Tibial nerve (tissue), 4 donors: ENCODE data around the gene SEPTIN5. TPM values are rescaled to one million over a fixed set of nuclear protein-coding genes. Genes with fewer than 3 reads are reported as not detected.

Source experiments
- DNase-seq, 2 donors: peaks; one replicate each; pipeline ENCODE4 v3.0.0-alpha.2; 2019; ENCODE audit warnings: low spot score in 2 of 2
- H3K27ac ChIP-seq, 4 donors: fragments of 200-600 bp; sonication (generic) in 3 of 4; one replicate each; pipeline ENCODE4 v1.5.1; 2017 to 2019; ENCODE audit warnings: mild to moderate bottlenecking in 1 of 4
- H3K27me3 ChIP-seq, 2 donors: fragments of 200-600 bp; sonication (generic) in 1 of 2; one replicate each; pipeline versions ENCODE4 v1.5.1 to v1.6.0; 2017 to 2019
- H3K36me3 ChIP-seq, 3 donors: fragments of 200-600 bp; sonication (generic); one replicate each; pipeline ENCODE4 v1.5.1; 2018 to 2019
- H3K4me1 ChIP-seq, 4 donors: fragments of 200-600 bp; sonication (generic) in 3 of 4; one replicate each; pipeline ENCODE4 v1.5.1; 2017 to 2019
- H3K4me3 ChIP-seq, 4 donors: fragments of 200-600 bp; sonication (generic) in 3 of 4; one replicate each; pipeline ENCODE4 v1.5.1; 2017 to 2019; ENCODE audit warnings: mild to moderate bottlenecking in 1 of 4, moderate library complexity in 1 of 4
- H3K9me3 ChIP-seq, 4 donors: fragments of 200-600 bp; sonication (generic) in 3 of 4; one replicate each; pipeline ENCODE4 v1.5.1; 2017 to 2019
- EP300 ChIP-seq, 2 donors: sonication (generic); formaldehyde crosslinking; IDR thresholded peaks; one replicate each; pipeline ENCODE4 v1.6.1; 2017; ENCODE audit warnings: antibody characterized with exemption in 2 of 2, mild to moderate bottlenecking in 1 of 2
- POLR2A ChIP-seq, 2 donors: fragments of 450-650 bp; IDR thresholded peaks; one replicate each; pipeline ENCODE4 v1.6.1; 2017; ENCODE audit warnings: antibody characterized with exemption in 2 of 2, mild to moderate bottlenecking in 2 of 2, moderate library complexity in 2 of 2
- WGBS, 2 donors: methylation state at CpG; one replicate each; pipeline ENCODE4 v1.1.5; 2018; 5-methylcytosine and 5-hydroxymethylcytosine counted together
- total RNA-seq, 4 donors: library from RNA; depleted of rRNA; stranded (reverse); fragments of >200 nt; gene quantifications; one replicate each; pipeline ENCODE4 v1.1.0, GENCODE V29; 2016
- TF ChIP-seq, protein P1 (sequence below), 5 experiments: fragments of 200-600 bp in 3 of 5; fragments of 450-650 bp in 2 of 5; sonication (generic) in 3 of 5; IDR thresholded peaks; one replicate each; pipeline ENCODE4 v1.5.1; 2016 to 2019; ENCODE audit warnings: antibody characterized with exemption in 5 of 5, mild to moderate bottlenecking in 3 of 5, moderate library complexity in 2 of 5

The SEPTIN5 gene
- total RNA-seq, 4 donors from 2014 or later, result 11.4 to 29.1 (median 25.2) TPM

DNA sequence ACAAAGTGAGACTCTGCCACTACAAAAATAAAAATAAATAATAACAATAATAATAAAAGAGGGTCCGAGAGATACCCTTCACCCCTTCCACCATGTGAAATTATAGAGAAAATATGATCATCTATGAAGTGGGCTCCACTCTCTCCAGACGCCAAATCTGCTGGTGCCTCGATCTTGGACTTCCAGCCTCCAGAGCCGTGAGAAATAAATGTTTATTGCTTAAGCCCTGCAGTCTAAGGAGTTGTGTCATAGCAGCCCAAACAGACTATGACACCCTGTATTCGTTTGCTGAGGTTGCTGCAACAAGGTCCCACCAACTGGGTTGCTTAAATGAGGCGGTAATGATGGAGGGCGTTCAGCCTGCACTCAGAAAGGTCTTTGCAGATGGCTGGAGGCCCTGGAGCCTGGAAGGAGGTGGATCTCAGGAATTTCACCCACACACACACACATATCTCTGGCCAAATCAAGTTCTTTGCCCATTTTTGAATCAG is 7.6 kb upstream of the SEPTIN5 start:
- no peak for DNase-seq

DNA sequence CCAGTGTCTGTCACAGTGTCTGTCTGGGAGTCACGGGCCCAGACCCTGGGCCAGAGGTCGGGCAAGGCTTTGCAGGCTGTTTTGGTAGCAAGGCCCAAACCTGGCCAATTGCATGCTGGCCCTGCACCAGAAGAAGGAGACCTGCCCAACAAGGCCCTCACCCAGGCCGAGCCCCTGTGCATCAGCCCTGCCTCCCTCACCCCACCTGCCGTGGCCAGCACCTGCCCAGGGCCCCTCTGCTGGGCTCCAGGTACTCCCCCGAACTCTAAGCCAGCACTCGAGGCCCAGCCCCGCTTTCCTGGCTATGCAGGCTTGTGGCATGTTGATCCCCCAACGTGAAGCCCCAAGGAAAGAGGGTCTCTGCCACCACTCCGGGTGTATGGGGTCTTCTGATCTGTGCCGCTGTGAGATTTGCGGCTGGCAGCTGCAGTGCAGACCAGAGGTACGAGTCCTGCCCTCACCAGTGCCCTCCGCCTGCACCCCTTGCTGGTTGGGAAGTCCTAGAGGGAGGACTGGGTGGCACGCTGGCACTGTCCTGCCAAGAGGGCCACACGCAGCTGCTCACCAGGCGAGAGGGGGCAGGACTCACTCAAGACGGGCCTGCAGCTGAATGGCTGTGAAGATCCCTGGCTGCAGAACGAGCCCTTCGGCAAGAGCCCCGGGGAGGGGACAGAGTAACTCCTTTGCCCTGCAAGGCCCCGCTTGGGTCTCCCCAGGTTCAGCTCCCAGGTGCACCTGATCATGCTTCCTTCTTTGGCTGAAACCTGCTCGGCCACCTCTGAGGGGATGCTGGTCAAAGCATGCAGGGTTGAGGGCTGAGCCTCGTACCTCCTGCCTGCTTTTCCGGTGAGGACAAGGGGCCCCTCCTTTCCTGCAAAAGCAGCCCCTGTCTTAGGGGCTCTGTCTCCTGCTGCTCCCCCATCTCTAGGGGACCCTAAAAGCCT is 6.7 kb upstream of the SEPTIN5 start:
- no peak overlapping the region for H3K27ac ChIP-seq
- no peaks in the 10 kb centered on the region for H3K36me3 ChIP-seq
- WGBS, 2 donors, result 85 to 86% methylated on average over 14 to 17 of the region's 24 CpGs
- H3K4me3 ChIP-seq, result no peak overlapping the region
- TF ChIP-seq EP300 (IDR thresholded peaks at IDR 0.05), result no peak
- TF ChIP-seq, protein P1, sequence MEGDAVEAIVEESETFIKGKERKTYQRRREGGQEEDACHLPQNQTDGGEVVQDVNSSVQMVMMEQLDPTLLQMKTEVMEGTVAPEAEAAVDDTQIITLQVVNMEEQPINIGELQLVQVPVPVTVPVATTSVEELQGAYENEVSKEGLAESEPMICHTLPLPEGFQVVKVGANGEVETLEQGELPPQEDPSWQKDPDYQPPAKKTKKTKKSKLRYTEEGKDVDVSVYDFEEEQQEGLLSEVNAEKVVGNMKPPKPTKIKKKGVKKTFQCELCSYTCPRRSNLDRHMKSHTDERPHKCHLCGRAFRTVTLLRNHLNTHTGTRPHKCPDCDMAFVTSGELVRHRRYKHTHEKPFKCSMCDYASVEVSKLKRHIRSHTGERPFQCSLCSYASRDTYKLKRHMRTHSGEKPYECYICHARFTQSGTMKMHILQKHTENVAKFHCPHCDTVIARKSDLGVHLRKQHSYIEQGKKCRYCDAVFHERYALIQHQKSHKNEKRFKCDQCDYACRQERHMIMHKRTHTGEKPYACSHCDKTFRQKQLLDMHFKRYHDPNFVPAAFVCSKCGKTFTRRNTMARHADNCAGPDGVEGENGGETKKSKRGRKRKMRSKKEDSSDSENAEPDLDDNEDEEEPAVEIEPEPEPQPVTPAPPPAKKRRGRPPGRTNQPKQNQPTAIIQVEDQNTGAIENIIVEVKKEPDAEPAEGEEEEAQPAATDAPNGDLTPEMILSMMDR (IDR thresholded peaks at IDR 0.05), result no peak
- H3K9me3 ChIP-seq, result no peaks in the 10 kb centered on the region
- peaks cover 0 to 7% (median 0%) of the 10 kb centered on the region in 4 donors for H3K4me1 ChIP-seq
- DNase-seq, result no peak
- H3K27me3 ChIP-seq, result no peaks in the 10 kb centered on the region

More for the DNA sequence above, 7.6 kb upstream of the SEPTIN5 start:
- TF ChIP-seq EP300 (IDR thresholded peaks at IDR 0.05) (no peak), POLR2A (IDR thresholded peaks at IDR 0.05) (no peak)
- TF ChIP-seq, protein P1 (IDR thresholded peaks at IDR 0.05), result no peak
- no peak overlapping the region for H3K4me3 ChIP-seq
- no peaks in the 10 kb centered on the region for H3K27me3 ChIP-seq
- no peaks in the 10 kb centered on the region for H3K9me3 ChIP-seq
- H3K27ac ChIP-seq, result no peak overlapping the region
- no peaks in the 10 kb centered on the region for H3K36me3 ChIP-seq
- WGBS, 2 donors, result 86 to 90% methylated on average over 7 of the region's 7 CpGs
- H3K4me1 ChIP-seq, result peaks cover 0 to 7% (median 0%) of the 10 kb centered on the region in 4 donors

DNA sequence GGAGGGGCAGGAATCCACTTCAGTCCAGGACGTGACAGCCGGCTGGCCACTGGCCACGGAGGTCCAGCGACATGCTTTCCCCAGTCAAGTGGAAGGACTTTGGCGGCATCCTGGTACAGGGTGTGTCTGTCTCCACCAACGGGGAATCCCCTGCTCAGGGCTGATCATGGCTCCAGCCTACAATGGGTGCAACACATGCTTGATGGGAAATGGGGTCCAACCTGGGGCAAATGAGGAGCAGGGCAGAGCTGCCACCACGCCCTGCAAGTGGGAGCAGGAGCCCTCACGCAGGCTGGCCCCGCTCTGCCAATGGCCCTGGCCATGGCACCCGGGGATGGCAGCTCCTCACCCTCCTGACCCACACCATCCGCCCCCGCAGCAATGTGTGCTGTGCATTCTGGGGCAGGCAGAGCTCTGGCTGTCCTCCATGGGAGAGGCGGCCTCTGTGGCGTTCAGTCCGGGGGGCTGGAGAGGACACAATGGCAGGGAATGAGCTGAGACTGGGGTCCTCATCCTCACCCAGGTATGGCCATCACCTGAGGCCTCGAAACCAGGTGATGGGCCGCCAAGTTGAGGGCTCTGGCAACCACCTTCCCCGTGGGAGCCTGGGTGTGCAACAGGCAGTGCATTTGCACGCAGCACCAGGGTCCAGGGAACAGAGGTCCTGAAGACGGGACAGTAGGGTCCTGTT is 5.8 kb upstream of the SEPTIN5 start:
- H3K4me3 ChIP-seq, result no peak overlapping the region
- no peak for DNase-seq
- H3K27me3 ChIP-seq, result no peaks in the 10 kb centered on the region
- TF ChIP-seq POLR2A (IDR thresholded peaks at IDR 0.05) (no peak), EP300 (IDR thresholded peaks at IDR 0.05) (no peak)
- TF ChIP-seq, protein P1 (IDR thresholded peaks at IDR 0.05), result no peak
- no peaks in the 10 kb centered on the region for H3K36me3 ChIP-seq
- peaks cover 0 to 7% (median 0%) of the 10 kb centered on the region in 4 donors for H3K4me1 ChIP-seq
- no peaks in the 10 kb centered on the region for H3K9me3 ChIP-seq
- WGBS, 2 donors, result 68 to 76% methylated on average over 16 to 19 of the region's 20 CpGs
- H3K27ac ChIP-seq, result no peak overlapping the region

DNA sequence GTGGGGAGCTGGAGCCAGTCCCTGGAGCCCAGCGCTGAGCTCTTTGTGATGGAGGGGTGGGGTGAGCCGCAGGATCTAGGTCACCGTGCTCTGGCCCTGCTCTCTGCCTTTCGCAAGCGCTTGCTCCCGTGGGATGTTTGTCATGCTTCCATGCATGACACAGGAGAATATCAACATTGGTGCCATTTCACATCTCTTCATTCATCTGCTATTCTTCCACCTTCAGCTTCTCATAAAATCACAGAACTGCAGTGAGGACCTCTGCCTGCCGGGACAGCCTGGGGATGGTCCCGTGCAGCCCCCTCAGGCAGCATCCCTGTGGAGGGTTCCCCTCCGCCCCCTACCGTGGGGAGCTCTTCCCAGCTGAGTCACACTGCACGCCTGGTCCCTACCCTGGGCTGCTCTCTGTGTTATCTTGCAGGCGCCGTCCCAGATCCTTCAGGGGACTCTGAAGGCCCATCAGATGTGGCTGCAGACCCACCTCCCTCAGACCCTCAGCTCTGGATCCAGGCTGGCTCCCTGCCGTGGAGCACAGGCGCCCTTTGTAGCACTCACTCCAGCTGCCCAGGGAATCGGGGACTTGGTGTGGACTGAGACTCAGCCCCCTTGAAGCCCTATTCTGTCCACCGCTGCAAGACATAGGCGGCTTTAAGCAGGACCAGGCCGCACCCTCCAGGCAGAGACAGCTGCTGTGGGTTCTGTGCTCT is 5.1 kb upstream of the SEPTIN5 start:
- no peak for DNase-seq
- H3K4me1 ChIP-seq, result peaks cover 0 to 13% (median 2%) of the 10 kb centered on the region in 4 donors
- 66 to 73% methylated on average over 19 of the region's 19 CpGs for WGBS, 2 donors

More for the DNA sequence above, 5.1 kb upstream of the SEPTIN5 start:
- Histone ChIP-seq H3K36me3 (no peaks in the 10 kb centered on the region), H3K9me3 (no peaks in the 10 kb centered on the region), H3K4me3 (no peak overlapping the region), H3K27me3 (no peaks in the 10 kb centered on the region), H3K27ac (no peak overlapping the region)
- no peak for TF ChIP-seq EP300 (IDR thresholded peaks at IDR 0.05)
- TF ChIP-seq, protein P1 (IDR thresholded peaks at IDR 0.05), result no peak
- no peak for TF ChIP-seq POLR2A (IDR thresholded peaks at IDR 0.05)
